GM19452 (cell line): ENCODE data around the gene ADIPOR2.
"Not testable (repeated sequence)": the region's sequence is repeated elsewhere in the genome, so short reads cannot be mapped to it uniquely, and the experiment has no call there.

Experiments
- ATAC-seq: cut with Tn5 transposase; IDR thresholded peaks from one replicate; pipeline ENCODE4 v1.9.1; 2021; ENCODE audit not compliant: unreplicated experiment

ADIPOR2 gene

DNA sequence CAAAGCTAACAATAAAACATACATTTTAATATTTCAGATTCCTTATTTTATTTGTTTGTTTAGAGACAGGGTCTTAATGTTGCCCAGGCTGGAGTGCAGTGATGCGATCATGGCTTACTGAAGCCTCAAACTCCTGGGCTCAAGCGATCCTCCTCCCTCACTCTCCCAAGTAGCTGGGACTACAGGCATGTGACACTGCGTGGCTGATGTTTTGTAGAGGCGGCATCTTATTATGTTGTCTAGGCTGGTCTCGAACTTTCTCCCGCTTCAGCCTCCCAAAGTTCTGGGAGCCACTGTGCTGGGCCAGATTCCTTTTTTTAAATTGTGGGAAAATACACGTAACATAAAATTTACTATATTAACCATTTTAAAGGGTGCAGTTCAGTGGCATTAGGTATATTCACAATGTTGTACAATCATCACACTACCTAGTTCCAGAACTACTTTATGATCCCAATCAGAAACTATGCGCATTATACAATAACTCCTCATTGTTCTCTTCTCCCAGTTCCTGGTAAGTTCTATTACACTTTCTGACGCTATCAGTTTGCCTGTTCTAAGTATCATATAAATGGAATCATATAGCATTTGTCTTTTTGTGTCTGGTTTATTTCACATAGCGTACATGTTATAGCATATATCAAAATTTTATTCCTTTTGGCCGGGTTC is 40.3 kb downstream of the ADIPOR2 start:
- no peak for ATAC-seq

DNA sequence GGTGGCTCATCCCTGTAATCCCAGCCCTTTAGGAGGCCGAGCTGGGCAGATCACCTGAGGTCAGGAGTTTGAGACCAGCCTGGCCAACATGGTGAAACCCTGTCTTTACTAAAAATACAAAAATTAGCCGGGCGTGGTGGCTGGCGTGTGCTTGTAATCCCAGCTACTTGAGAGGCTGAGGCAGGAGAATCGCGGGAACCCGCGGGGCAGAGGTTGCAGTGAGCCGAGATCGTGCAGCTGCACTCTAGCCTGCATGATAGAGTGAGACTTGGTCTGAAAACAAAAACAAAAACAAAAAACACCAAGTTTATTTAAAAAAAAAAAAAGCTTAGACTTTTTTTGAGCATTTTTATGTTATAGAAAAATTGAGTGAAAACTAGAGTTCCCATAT is 40.8 kb downstream of the ADIPOR2 start:
- not testable (repeated sequence) for ATAC-seq

DNA sequence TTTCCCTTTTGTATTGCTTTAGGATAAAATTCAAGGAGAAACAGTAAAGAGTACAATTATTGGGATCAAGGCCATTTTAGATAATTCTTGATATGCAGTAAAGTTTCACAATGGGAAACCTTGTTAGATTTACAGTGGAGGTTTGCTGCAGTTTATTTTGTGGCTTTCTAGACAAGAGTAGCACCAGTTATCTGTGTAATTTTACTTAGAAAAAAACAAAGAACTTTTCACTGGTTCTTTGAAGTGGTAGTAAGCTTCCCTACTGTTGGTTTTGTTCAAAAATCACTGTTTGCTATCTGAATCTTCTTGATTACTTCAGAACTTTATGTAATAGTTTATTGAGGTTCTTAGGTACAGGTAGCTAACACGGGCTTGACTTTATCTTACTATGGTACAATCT is 42.0 kb downstream of the ADIPOR2 start:
- no peak for ATAC-seq

DNA sequence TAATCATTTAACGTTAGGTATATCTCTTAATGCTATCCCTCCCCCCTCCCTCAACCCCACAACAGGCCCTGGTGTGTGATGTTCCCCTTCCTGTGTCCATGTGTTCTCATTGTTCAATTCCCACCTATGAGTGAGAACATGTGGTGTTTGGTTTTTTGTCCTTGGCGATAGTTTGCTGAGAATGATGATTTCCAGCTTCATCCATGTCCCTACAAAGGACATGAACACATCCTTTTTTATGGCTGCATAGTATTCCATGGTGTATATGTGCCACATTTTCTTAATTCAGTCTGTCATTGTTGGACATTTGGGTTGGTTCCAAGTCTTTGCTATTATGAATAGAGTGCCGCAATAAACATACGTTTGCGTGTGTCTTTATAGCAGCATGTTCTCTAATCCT is 42.8 kb downstream of the ADIPOR2 start:
- not testable (repeated sequence) for ATAC-seq

DNA sequence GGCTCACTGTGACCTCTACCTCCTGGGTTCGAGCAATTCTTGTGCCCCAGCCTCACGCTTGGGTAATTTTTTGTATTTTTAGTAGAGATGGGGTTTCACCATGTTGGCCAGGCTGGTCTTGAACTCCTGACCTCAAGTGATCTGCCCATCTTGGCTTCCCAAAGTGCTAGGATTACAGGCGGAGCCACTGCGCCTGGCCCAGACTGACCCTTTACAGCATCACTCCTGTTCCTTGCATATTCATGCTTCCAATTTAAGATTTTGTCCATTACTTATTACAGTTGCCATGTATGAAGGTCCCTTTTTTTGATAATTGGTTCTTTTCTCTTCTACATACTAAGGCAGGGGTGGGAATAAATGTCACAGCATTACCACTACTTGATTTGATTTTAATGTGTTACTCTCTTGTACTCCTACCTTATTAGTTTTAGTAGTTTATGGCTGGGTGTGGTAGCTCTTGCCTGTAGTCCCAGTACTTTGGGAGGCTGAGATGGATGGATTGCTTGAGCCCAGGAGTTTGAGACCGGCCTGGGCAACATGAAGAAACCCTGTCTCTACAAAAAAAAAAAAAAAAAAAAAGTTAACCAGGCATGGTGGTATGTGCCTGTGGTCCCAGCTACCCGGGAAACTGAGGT is 46.9 kb downstream of the ADIPOR2 start:
- no peak for ATAC-seq

DNA sequence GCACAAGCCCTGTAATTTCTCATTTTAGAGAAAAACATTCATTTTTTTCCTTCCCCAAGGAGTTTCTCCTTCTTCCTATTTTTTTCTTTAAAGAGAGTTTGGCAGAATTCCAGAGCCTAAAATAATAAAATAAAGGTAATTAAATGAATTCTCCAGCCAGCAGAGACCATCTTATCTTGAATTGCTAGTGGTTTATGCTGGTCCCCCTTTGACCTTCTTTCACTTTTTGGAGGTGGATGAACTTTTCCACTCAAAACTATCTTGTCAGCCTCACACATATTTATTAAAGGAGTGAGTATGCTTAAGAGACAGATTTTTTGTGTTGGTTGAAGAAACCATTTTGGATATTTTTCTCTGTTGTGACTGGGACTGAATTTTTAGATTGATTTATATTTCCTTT is 47.6 kb downstream of the ADIPOR2 start:
- ATAC-seq: no peak

DNA sequence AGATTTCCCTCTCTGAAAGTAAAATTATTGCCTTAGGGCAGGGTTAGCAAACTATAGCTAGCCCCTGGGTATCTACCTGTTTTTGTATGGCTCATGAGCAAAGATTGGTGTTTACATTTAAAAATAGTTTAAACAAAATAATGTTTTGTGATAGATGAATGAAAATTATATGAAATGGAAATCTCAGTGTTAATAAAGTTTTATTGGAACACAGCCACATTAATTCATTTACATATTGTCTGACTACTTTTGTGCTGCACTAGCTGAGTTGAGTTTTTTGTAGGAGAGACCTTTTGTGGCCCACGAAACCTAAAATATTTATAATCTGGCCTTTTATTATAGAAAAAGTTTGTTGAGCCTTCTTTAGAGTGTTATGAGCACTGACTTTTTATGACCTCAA is 48.5 kb downstream of the ADIPOR2 start:
- no peak for ATAC-seq

DNA sequence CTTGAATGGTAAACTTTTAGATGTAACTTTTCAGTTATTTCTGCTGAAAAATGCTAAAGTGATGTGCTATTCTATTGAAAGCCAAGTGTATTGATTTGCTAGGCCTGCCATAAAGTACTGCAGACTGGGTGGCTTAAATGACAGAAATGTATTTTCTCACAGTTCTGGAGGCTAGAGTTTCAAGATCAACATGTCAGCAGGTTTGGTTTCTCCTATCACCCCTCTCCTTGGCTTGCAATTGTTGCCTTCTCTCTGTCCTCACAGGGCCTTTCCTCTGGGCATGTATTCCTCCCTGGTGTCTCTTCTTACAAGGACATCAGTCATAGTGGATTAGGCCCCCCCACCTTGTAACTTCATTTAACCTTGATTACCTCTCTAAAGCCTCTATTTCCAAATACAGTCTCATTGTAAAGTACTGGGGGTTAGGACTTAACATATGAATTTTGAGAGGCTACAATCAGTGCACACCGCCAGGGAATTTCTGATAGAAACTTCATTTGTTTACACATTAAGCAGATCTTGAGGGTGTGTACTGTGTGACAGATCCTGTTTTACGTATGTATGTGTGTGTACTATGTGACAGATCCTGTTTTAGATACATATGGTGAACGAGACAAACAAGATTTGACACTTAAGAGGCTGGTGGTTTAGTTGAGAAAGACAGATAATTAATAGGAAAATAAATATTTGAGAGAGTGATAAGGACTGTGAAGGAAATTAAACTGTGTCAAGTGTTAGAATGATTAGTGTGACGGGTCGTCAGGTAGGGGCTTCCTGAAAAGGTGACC is 49.5 kb downstream of the ADIPOR2 start:
- ATAC-seq: no peak

DNA sequence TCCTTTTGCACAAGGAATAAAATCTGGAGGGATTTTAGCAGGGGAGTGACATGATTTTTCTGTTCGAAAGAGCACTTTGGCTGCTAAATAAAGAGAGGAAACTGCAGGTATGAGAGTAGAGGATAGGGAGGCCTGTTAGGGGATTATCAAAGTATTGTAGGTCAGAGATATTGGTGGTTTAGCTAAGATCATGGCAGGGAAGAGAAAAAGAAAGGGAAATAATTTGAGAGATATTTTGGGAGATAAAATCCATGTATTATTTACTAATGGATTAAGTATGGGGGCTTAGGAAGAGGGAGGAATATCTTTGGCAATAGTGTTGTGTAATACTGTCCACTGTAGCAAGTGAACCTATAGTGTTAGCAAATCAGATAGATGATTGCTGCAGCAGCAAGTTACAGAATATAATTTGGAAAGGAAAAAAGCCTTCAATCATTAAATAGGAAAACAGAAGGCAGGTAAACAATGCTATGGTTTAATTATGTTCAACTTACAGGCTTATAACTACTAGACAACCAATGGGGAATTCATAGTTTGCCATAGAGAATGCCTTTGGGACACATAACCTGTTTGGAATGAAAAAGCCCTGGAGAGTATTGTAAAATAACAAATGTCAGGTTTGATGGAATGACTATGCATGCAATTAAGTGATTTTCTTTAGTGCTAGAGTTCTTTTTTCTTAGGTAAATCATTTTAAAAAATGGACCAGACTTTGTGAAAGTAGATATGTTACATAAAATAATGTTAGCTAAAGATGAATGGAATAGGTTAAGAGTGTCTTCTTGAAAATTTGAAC is 50.5 kb downstream of the ADIPOR2 start:
- no peak for ATAC-seq

DNA sequence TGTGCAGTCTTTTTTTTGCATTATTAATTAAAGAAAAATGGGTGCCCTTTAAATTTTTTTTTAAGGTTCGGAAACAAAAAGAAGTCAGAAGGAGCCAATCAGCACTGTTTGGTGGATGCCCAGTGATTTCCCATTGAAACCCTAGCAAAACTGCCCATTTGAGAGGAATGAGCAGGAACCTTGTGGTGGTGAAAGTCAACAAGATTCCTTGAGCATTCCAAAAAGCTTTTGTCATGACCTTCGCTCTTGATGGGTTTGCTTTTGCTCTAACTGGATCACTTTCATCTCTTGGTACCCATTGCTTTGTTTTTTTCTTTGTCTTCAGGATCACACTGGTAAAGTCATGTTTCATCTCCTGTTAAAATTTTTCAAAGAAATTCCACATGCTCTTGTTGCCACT is 54.1 kb downstream of the ADIPOR2 start:
- ATAC-seq: no peak

DNA sequence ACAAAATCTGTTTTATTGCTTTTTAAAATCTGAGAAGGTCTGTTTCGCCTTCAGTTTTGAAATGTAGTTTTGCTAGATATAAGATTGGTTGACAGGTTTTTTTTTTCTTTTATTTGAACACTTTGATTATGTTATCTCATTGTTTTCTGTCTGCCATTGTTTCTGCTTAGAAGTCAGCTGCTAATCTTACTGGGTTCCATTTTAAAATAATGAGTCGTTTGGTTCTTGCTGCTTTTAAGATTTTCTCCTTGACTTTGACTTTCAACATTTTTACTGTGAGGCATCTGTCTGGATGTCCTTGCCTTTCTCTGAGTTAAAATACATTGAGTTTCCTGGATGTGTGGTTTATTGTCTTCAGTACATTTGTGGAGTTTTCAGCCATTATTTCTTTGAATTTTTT is 56.7 kb downstream of the ADIPOR2 start:
- ATAC-seq: no peak

DNA sequence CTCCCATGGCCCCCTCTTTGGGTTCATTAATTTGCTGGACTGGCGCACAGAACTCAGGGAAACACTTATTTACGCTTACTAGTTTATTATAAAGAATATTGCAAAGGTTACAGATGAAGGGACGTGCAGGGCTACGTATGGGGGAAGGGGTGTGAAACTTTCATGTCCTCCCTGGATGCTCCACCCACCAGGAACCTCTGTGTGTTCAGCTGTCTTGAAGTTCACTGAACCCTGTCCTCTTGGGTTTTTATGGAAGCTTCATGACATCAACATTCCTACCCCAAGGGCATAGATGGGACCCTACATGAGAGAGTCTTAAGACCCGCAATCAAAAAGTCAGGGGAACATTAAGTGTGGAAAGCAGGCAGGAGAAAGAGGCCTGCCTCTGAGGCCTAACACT is 58.1 kb downstream of the ADIPOR2 start:
- ATAC-seq: no peak

DNA sequence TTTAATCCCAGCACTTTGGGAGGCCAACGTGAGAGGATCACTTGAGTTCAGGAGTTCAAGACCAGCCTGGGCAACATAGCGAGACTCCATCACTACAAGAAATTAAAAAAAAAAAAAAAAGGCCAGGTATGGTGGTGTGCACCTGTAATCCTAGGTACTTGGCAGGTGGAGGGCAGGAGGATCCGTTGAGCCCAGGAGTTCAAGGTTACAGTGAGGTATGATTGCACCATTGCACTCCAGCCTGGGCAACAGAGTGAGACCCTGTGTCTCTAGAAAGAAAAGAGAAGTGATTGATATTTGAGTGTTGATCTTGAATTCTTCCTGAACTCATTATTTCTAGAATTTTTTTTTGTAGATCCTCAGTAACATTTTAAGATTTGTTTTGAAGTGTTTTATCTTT is 59.4 kb downstream of the ADIPOR2 start:
- no peak for ATAC-seq

DNA sequence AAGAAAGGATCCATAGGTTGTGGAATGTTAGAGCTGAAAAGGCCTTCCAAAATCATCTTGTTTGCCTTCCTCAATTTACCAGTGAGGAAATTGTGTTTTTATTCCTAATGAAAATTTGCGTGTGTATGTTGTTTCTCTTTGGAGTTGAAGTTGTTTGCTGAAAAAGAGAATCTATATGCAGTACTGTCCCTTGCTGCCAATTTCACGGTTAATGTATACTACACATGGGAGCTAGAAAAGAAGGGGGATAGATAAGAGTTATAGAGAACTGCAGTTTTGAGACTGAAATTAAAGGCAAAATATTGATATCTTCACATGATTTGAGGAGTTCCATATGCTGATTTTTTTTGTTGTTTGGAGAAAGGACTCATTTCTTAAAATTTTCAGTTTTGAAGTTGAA is 67.5 kb downstream of the ADIPOR2 start:
- ATAC-seq: no peak

DNA sequence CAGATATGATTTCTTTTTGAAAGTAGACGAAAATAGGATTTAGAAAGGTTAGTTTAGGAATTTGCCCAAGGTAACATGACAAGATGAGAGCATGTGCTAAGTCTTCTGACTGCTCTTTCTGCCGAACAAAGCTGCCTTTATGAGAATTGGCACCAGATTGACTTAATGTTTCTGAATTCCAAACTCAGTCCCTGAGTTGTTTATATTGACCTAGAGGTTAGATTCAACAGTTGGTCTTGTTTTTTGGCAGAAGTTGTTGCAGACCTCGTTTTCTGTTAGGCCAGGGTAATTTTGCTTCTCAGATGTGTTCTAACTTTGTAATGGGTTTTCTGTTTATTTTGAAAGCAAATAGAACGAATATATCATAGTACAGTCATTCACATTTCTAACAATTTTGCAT is 68.0 kb downstream of the ADIPOR2 start:
- no peak for ATAC-seq

DNA sequence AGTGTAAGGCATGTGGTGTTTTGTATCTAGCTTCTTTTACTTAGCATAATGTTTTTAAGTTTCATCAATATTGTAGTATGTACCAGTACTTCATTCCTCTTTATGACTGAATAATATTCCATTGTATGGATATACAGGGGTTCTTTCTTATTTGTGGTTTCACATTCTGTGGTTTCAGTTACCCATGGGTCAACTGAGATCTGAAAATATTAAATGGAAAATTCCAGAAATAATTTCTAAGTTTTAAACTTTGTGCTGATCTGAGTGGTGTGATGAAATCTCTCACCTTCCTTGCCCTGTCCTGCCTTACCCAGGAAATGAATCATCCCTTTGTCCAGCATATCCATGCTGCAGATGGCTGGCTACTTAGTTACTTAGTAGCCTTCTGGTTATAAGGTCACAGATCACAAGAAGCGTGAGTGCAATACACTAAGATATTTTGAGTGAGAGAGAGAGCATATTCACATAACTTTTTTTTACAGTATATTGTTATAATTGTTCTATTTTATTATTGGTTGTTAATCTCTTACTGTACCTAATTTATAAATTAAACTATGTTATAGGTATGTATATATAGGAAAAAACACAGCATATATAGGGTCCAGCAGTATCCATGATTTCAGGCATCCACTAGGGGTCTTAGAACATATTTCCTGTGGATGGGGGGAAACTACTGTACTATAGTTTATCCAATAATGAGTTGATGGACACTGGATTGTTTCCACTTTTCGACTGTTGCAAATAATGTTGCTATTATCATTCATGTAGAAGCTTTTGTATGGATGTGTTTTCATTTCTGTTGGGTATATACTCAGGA is 69.9 kb downstream of the ADIPOR2 start:
- no peak for ATAC-seq

DNA sequence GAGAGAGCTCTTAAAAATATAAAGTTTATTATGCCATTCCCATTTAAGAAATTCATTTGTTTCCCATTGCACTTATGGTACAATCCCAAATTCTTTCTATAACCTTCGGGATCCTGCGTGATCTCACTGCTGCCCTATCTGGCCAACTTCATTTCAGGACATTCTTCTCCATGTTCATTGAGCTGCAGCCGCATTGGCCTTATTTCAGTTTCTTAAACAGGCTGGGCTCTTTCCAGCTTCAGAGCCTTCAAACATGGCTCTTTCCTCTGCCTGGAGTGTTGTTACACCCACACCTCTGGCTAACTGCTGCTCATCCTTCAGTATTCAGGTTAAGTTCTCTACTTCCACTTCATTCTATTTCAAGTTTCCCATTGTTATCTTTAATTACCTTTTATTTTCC is 71.0 kb downstream of the ADIPOR2 start:
- ATAC-seq: no peak

DNA sequence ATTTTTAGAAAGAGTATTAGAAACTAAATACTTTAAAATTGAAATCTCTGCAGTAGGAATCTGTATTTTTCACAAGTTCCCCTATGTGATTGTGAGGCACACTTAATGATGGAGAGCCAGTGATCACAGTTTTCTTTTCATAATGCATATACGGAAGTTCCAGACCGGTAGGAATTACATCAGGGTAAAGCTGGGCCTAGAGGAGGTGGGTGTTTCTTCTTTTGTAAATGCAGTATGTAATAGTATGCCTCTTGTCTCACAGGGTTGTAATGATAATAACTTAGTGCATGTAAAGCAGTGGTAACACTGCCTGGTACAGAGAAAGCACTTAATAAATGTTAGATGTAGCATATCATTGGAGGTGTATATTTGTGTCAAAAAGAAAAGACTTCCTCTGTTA is 72.3 kb downstream of the ADIPOR2 start:
- ATAC-seq: no peak

DNA sequence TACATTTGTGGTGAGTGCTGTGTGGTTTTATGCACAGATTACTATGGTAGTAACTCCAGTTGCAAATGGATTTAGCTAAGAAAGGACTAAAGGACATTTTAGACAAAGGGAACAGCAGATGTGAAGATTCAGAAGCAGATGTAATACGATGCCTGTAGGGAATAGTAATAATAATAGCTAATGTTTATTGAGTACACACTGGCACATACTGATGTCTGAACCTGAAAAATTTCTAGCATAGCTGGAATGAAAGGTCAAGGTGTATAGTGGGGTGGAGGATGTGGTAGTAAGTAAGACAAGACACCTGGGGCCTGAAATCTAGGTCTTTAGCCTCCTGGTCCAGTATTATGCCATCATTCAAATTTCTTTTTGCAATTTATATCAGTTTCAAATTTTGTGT is 75.2 kb downstream of the ADIPOR2 start:
- ATAC-seq: no peak

DNA sequence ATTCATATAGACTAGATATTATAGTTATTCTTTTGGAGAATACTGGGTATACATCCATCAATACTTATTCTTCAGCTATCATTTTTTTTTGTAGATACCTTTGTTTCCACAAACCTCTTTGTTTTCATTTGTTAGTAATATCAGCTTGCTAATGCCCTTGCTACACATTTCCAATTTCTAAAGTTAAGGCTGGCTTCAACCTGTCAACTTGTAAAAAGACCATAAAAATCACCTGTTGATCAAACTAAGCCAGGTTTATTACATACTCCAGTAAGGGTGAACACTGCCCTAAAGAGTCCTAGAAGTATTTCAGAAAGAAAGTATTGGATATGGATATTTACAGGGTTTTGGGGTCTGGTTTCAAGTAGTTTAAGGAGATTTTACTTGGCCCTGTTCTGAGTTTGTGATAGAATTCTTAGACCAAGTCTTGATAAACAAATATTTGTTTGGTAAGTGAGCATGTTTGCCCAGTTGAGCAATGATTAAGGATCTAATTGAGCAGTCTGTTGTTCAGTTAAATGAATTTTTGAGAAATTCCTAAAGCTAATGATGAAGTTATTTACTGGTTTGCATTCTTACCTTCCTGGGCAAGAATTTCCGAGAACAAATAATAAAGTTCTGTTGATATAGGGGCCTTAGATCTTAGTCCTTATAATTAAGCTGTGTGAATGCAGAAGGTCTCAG is 76.7 kb downstream of the ADIPOR2 start:
- no peak for ATAC-seq
